Uterus (tissue), 2 donors: ENCODE measurements around the gene RABGAP1.

ENCODE experiments used
- POLR2A ChIP-seq, 2 donors: fragments of 450-650 bp; IDR thresholded peaks; one replicate each; pipeline ENCODE4 v1.6.1; 2016; ENCODE audit warnings: antibody characterized with exemption in 2 of 2, mild to moderate bottlenecking in 1 of 2, moderate library complexity in 1 of 2
- TF ChIP-seq, protein P1 (sequence below), 4 experiments: fragments of 200-600 bp in 2 of 4; fragments of 450-650 bp in 2 of 4; sonication (generic) in 2 of 4; IDR thresholded peaks; one replicate each; pipeline ENCODE4 v1.5.1; 2016 to 2019; ENCODE audit warnings: antibody characterized with exemption in 4 of 4, mild to moderate bottlenecking in 2 of 4, moderate library complexity in 1 of 4

DNA sequence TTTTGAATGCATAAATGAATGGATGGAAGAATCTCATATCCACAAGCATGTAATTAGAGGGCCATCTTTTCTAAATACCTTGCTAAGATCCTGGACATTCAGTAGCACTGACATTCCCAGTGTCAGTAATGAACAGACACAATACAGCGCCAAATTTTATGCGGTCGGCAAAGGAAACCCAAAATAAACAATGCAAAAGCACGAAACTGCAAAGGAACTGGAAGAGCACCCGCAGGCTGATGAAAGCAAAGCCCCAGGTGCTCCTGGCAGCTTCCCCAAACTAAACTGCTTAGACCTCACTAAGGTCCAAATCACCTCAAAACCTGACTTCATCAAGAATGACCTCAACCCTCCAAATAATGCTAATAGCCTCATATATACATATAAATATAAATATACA, 194.6 kb downstream of the RABGAP1 start:
- TF ChIP-seq, protein P1, sequence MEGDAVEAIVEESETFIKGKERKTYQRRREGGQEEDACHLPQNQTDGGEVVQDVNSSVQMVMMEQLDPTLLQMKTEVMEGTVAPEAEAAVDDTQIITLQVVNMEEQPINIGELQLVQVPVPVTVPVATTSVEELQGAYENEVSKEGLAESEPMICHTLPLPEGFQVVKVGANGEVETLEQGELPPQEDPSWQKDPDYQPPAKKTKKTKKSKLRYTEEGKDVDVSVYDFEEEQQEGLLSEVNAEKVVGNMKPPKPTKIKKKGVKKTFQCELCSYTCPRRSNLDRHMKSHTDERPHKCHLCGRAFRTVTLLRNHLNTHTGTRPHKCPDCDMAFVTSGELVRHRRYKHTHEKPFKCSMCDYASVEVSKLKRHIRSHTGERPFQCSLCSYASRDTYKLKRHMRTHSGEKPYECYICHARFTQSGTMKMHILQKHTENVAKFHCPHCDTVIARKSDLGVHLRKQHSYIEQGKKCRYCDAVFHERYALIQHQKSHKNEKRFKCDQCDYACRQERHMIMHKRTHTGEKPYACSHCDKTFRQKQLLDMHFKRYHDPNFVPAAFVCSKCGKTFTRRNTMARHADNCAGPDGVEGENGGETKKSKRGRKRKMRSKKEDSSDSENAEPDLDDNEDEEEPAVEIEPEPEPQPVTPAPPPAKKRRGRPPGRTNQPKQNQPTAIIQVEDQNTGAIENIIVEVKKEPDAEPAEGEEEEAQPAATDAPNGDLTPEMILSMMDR (IDR thresholded peaks at IDR 0.05), result no peak
- TF ChIP-seq POLR2A (IDR thresholded peaks at IDR 0.05), result no peak
